ENCODE measurements around the gene PLAC9. TPM values are rescaled to one million over a fixed set of nuclear protein-coding genes. Genes with fewer than 3 reads are reported as not detected.
"Not testable (repeated sequence)": the region's sequence is repeated elsewhere in the genome, so short reads cannot be mapped to it uniquely, and the experiment has no call there.

The PLAC9 gene
- total RNA-seq, 1 donor from 2014 or later = not detected

- Histone ChIP-seq H3K4me3 (ENCODE audit: low read depth, low read length) (no peak overlapping the region), H3K27me3 (ENCODE audit: control insufficient read depth, insufficient read depth, low read length) (no peaks in the 10 kb centered on the region), H3K36me3 (ENCODE audit: control insufficient read depth, insufficient read depth, low read length) (no peaks in the 10 kb centered on the region)
- no peak for TF ChIP-seq CTCF (IDR thresholded peaks at IDR 0.05; ENCODE audit: insufficient read depth, low read length, severe bottlenecking)
- DNase-seq (ENCODE audit: low read depth) (no peak), FAIRE-seq (no peak)
Measured at GRCh38 chr10:80141696-80142460, 9.3 kb downstream of the PLAC9 start.

- FAIRE-seq = no peak
- Histone ChIP-seq H3K27me3 (ENCODE audit: control insufficient read depth, insufficient read depth, low read length) (no peaks in the 10 kb centered on the region), H3K4me3 (ENCODE audit: low read depth, low read length) (no peak overlapping the region), H3K36me3 (ENCODE audit: control insufficient read depth, insufficient read depth, low read length) (no peaks in the 10 kb centered on the region)
- no peak for DNase-seq (ENCODE audit: low read depth)
- TF ChIP-seq CTCF (IDR thresholded peaks at IDR 0.05; ENCODE audit: insufficient read depth, low read length, severe bottlenecking) = no peak
Measured at GRCh38 chr10:80144067-80144695, 11.7 kb downstream of the PLAC9 start.

- FAIRE-seq (no peak), DNase-seq (ENCODE audit: low read depth) (no peak)
- no peak overlapping the region for H3K4me3 ChIP-seq (ENCODE audit: low read depth, low read length)
- no peaks in the 10 kb centered on the region for H3K27me3 ChIP-seq (ENCODE audit: control insufficient read depth, insufficient read depth, low read length)
- no peaks in the 10 kb centered on the region for H3K36me3 ChIP-seq (ENCODE audit: control insufficient read depth, insufficient read depth, low read length)
- no peak for TF ChIP-seq CTCF (IDR thresholded peaks at IDR 0.05; ENCODE audit: insufficient read depth, low read length, severe bottlenecking)
Measured at GRCh38 chr10:80144696-80145131, 12.2 kb downstream of the PLAC9 start.

GRCh38 chr10:80145406-80146308 is 13.1 kb downstream of the PLAC9 start:
- H3K4me3 ChIP-seq (ENCODE audit: low read depth, low read length); FAIRE-seq; H3K27me3 ChIP-seq (ENCODE audit: control insufficient read depth, insufficient read depth, low read length); H3K36me3 ChIP-seq (ENCODE audit: control insufficient read depth, insufficient read depth, low read length): not testable (repeated sequence)
- peak; percentile 75 for DNase-seq (ENCODE audit: low read depth)

GRCh38 chr10:80146918-80147317 is 14.4 kb downstream of the PLAC9 start:
- TF ChIP-seq CTCF (IDR thresholded peaks at IDR 0.05; ENCODE audit: insufficient read depth, low read length, severe bottlenecking) = no peak
- FAIRE-seq (no peak), DNase-seq (ENCODE audit: low read depth) (no peak)
- Histone ChIP-seq H3K4me3 (ENCODE audit: low read depth, low read length) (no peak overlapping the region), H3K27me3 (ENCODE audit: control insufficient read depth, insufficient read depth, low read length) (no peaks in the 10 kb centered on the region), H3K36me3 (ENCODE audit: control insufficient read depth, insufficient read depth, low read length) (peaks cover 4% of the 10 kb centered on the region)

Data from bronchial epithelial cell (primary cell).